Stimulated activated CD8-positive, alpha-beta memory T cell treated with anti-CD3 and anti-CD28 coated beads, Interleukin-15, amount 100 ng/mL, for 48 hours (primary cell): ENCODE results near the gene ZNF556.
A peak's percentile ranks its signal among the peaks of the same experiment; 100 is the strongest.

ENCODE experiments used
- DNase-seq, 2 donors: peaks; one replicate each; pipeline ENCODE4 v3.0.0-alpha.2; 2020; ENCODE audit warnings: low read depth in 2 of 2

Gene ZNF556

DNA sequence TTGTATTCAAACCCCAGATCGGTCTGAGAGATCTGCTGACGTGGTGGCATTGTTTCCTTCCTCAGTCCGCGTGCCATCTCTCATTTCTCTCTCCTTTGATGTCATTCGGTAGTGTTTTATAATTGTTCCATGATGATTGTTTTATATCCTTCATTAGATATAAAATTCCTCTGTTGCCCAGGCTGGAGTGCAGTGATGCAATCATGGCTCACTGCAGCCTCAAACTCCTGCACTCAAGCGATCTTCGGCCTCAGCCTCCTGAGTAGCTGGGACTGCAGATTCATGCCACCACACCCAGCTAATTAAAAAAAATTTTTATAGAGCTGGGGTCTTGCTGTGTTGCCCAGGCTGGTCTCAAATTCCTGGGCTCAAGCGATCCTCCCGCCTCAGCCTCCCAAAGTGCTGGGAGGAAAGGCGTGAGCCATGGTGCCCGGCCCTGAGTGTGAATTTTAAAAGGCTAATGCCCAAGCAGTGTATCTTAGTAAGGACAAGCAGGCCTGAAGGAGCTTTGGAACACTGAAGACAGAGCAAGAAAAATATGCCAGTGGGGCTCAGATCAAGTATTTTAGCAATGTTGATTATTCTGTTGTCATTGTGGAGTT, 38.9 kb downstream of the ZNF556 start:
- no peak for DNase-seq

DNA sequence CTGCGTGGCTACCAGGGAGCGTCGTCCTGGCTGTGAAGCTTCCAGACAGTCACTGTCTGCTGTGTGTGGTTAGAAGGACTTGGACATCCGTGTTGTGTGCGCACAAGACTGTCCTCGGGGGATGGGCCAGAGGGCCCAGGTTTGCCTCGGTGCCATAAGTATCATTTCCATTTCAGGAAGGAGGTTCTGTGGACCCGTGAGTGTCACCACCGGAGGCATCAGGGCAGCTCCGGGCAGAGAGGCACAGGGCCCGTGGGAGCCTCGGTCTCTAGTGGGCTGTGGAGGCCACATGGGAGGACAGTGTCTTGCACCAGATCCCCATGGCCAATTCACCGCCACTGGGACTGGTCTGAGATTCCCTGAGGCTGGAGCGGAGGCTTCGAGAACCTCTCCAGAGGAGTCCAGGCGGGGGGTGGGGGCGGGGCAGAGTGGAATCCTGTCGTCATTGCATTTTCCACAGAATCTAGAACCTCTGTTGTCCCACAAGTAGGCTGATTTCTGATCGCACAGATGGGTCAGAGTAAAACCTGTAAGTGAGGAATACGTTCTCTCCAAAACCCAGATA, 39.6 kb downstream of the ZNF556 start:
- no peak for DNase-seq

GRCh38 chr19:2912306-2912705, 45.2 kb downstream of the ZNF556 start:
- peak in 1 of 2 donors; percentile 30 for DNase-seq

DNA sequence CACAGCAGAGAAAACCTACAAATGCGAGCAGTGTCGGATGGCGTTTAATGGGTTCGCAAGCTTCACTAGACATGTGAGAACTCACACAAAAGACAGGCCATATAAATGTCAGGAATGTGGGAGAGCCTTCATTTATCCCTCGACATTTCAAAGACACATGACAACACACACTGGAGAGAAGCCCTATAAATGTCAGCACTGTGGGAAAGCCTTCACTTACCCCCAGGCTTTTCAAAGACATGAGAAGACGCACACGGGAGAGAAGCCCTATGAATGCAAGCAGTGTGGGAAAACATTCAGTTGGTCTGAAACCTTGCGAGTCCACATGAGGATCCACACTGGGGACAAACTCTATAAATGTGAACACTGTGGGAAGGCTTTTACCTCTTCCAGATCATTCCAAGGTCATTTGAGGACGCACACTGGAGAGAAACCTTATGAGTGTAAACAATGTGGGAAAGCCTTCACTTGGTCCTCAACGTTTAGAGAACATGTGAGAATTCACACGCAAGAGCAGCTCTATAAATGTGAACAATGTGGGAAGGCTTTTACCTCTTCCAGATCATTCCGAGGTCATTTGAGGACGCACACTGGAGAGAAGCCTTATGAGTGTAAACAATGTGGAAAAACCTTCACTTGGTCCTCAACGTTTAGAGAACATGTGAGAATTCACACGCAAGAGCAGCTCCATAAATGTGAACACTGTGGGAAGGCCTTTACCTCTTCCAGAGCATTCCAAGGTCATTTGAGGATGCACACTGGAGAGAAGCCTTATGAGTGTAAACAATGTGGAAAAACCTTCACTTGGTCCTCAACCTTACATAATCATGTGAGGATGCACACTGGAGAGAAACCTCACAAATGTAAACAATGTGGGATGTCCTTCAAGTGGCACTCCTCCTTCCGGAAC, 50.4 kb downstream of the ZNF556 start:
- no peak for DNase-seq

DNA sequence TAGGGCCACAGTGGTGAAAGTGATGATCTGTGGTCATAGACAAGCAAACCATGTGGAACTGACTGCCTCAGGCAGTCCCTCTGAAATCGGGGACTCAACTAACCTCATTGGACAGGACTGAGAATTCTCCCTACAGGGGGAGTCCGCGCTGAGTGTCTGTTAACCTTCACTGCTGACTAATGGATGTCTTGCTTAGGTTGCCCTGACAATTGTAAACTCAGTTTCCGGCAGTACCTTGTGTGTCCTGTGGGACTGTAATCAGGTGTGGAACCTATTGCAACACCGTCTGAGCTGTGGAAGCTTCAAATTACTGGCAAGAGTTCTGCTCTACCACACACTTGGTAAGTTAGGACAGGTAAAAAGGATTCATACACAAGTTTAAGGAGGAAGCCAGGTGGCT, 55.9 kb downstream of the ZNF556 start:
- DNase-seq, result no peak

DNA sequence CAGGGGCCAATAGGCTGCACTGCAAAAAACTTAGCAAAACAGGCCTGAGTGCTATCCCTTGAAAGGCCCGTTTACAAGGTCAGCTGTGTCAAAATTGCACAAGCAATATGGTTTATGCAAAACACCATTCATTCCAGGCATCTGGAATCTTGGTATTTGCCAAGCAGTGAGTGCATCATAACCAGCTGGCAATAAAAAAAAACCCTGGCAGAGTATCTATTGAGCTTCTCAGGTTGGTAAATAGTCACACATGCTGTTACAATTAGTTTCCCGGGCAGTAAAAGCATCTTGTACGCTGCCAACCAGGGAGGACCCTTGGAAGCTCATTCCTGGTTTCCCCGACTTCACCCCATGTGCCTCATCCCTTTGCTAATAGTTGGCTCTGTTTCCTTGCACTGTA, 56.4 kb downstream of the ZNF556 start:
- DNase-seq, result no peak

DNA sequence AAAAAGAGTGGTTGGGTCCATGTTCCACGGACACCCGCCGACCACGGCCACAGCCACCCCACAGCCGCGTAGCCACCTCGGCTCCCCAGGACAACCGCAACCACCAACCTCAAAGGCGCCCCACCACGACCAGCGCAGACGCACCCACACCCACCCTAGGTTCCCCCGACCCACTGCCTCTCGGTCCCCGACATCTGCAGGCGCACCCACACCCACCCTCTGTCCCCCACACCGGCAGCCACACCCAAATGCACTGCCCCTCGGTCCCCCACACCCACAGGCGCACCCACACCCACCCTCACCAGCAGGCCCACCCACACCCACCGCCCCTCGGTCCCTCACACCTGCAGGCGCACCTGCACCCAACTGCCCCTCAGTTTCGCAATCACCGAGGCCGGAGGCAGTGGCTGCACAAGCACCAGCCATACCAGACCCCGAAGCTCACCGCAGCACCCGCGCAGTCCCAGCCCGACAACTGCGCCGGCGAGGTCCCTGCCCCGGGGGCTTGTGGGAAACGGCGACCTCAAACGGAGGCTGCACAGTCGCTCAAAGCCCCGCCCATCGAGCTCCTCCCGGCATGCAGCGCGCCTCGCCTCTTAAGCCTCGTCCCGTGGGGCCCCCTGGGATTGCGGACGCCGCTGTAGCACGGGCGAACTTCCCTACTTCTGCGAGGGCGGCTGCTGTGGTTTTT, 59.4 kb downstream of the ZNF556 start:
- DNase-seq, result no peak

DNA sequence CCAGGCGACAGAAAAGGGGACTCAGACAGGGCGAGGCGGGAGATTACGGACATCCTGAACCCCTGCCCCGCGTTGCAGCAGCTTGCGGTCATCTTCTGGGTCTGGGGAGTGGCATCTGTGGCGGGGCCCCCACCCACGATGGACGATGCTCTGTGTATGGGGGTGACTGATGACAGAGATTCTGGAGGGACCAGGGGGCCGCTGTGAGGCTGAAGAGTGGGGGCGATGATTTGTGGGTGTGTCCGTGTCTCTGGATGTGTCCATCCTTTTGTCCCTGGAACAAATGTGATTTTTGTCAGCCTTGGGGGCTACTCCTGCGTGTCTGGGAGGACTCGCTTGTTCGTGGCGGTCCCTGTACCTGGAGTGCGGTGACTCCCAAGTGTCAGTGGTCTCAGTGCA, 59.9 kb downstream of the ZNF556 start:
- no peak for DNase-seq
